NT2/D1 (cell line): ENCODE measurements around the gene ZBTB14.

Source experiments
- SUZ12 ChIP-seq: IDR thresholded peaks from 2 replicates; pipeline ENCODE4 v1.6.1; 2011; ENCODE audit not compliant: insufficient read length, insufficient read depth; ENCODE audit errors: extremely low read depth
- YY1 ChIP-seq: IDR thresholded peaks from 2 replicates; pipeline ENCODE4 v1.6.1; 2011; ENCODE audit not compliant: insufficient read length, insufficient read depth
- ZNF274 ChIP-seq: IDR thresholded peaks from 2 replicates; pipeline ENCODE4 v1.6.1; 2011; ENCODE audit warnings: mild to moderate bottlenecking, low read depth, low read length

DNA sequence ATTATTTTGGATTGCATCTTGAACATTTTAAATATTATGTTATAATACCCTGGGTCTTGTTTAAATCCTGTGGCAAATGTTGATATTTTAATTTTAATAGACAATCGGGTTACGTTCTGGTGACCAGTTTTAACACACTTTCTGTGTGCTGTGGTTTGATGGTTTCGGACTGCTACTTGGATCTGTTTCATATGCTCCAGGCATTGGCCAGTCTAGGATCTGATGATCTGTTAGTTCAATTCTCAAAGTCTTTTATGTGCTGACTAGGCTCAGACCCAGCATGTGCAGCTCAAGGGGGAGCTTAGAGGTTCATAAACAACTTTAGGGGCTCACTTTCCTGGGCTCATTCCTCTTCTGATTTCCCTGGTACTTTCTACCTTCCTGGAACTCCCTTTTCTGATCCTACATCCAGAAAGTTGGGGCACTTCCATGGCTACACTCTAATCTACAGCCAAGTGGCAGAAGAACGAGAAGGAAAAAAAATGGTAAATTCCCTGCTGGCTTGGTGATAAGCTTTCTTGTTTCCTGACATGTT lies 5.0 kb upstream of the ZBTB14 start:
- no peak for TF ChIP-seq ZNF274
- TF ChIP-seq SUZ12 = no peak
- no peak for TF ChIP-seq YY1
